NCI-H2196 treated with DMSO at 0.1 percent for 48 hours (cell line): Measurements from ENCODE around the gene ADGRB2.
A peak's percentile ranks its signal among the peaks of the same experiment; 100 is the strongest.
"Not testable (repeated sequence)": the region's sequence is repeated elsewhere in the genome, so short reads cannot be mapped to it uniquely, and the experiment has no call there.

ENCODE experiments used
- DNase-seq: peaks from one replicate; lab custom pipeline; 2025; ENCODE audit not compliant: unreplicated experiment; lab: John Stamatoyannopoulos, UW

ADGRB2 gene

DNA sequence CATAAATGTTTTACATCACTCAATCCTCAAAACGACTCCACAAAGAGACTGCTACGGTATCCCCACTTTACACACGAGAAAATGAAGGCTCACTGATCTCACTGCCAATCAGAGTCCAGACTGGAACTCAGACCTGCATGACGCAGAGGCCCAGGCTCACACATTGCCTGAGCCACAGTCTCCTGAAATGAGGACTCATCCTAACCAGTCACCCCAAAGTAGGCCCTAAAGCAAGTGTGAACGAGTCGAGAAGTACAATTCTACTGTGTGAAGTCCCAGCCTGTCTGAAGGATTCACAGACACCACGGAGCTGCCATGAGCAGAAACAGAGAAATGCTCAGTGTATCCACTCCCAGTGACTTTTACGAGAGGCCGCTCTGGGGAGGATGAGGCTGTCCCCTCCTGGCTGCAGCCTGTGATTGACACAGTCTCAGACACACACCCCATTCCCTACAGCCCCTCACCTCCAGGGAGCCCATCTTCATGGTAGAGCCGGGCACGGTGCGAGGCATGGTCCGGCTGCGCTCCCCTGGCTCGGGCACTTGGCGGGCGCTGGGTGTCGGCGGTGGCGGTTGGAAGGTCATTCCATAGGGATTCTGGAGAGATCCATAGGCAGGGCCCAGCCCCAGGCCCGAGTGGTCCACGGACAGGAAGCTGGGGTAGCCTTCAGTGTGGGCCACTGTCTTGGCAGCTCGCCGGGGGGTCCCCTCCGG lies 33.6 kb downstream of the ADGRB2 start:
- no peak for DNase-seq

DNA sequence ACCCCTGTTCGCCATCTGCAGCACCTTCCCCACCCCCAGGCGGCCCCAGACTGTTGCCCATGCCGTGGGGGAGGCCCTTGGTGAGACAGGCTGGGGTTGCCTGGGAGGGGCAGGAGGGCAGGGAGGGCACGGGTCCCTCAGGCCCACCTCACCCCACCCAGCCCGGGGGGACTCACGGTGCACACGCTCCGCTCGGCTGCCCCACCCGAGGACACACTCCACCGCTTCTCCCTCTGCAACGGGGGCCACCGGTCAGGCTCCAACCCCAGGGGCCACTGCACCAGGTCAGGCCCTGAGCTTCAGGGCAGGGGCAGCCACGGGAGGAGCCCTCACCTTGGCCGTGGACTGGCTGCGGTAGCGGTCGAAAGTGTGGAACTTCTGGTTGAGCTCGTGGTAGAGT lies 36.3 kb downstream of the ADGRB2 start:
- DNase-seq = no peak

DNA sequence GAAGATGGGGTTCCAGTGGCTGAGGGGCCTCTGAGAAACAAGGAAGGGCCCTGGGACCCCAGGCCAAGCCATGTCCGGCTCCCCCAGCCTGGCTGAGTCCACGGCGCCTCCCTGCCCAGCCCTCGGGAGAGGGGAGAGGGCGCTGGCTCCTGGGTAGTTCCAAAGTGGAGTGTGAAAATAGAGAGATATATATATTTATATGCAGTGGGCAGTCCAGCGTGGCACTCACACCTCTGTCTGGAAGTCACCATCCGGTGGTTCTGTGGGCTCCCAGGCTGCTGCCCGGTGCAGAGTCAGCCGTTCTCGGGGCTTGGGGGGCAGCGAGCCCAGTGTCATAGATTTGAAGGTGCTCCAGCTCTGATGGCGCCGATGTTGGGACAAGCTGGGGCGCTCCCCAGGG lies 36.9 kb downstream of the ADGRB2 start:
- no peak for DNase-seq

DNA sequence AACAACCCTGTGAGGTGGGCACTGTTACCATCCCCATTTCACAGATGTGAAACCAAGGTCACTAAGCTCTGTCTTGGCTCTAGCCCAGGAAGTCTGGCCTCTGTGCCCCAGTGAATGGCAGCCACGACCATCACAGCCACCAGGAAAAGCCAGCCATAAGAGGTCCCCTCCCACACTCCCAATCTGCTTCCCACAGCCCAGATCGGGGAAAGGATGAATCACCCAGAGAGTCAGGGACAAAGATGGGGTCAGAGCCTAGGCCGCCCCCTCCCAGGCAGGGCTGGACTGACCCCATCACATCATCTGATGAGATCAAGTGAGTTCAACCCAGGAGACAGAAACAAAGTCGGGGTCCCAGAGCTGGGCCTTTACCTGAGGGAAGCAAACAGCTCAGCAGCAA lies 37.4 kb downstream of the ADGRB2 start:
- DNase-seq = no peak

DNA sequence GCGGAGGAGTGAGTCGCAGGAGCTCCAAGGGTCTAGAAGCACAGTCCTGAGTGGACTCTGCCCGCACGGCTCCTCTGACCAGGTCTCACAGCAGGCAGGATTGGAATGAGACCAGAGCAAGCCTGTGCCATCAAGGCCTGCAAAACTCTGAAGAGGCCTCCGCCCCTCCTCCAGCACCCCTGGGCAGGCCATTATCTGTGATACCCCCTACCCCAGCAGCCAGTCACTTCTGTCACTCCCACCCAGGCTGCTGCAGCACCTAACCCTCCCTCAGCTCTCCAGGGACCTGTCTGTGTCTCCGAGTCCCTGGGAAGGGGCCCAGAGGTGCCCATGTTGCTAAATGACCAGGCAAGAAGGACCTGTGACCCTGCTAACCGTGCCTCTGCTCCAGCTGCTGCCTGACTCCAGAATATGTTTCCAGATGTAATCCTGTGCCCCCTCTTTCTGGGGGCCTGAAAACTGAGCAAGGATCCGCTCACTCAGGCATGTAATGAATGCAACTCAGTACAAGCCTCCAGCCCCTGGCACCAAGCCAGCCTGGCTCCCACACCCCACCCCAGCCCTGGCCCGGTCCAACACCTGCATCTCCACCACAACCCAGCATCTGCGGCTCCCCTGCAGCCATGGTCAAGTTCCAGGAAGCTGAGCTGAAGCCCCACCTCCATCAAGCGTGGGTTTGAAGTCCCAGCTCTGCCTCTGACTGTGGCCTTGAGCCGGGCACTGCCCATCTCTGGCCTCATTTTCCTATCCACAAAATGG lies 38.2 kb downstream of the ADGRB2 start:
- DNase-seq = peak; percentile 50

DNA sequence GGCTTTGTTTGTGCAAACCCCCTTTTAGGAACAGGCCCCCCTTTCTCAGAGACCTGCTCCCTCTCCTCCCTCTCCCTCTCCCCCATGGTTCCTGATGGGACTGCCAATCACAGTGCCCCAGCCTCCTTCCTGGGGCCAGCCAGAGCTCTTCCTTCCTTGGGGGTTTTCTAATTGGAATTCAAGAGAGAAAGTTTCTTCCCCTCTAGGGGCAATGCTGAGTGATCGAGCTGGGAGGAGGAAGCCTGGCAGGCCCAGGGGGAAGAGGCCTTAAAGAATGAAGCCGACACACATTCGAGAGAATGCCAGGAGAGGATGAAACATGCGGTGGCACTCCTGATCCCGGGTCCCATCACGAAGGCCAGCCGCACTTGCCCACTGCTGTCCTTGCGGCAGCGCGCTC lies 39.0 kb downstream of the ADGRB2 start:
- DNase-seq = no peak

DNA sequence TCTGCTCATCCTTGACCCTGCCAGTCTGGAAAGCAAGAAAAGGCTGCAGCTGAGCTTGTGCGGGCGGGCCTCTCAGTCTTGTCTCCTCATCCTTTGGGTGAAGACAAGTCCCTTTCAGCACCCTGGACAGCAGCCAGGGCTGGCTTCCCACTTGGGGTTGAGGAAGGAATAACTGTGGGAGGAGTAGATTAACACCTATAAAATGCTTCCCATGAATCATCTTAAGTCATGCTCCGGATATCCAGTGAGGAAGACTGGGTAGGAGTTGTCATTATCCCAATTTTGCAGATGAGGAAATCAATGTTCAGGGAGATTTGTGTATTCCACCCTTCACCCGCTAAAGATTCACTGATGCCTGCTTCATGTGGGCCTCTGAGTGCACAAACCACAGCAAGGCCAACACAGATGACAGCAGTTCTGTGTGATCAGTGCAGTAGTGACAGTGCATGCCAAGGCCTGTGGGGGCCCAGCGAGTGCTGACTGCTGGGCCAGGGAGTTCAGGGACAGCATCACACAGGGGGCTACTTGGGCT lies 40.2 kb downstream of the ADGRB2 start:
- no peak for DNase-seq

DNA sequence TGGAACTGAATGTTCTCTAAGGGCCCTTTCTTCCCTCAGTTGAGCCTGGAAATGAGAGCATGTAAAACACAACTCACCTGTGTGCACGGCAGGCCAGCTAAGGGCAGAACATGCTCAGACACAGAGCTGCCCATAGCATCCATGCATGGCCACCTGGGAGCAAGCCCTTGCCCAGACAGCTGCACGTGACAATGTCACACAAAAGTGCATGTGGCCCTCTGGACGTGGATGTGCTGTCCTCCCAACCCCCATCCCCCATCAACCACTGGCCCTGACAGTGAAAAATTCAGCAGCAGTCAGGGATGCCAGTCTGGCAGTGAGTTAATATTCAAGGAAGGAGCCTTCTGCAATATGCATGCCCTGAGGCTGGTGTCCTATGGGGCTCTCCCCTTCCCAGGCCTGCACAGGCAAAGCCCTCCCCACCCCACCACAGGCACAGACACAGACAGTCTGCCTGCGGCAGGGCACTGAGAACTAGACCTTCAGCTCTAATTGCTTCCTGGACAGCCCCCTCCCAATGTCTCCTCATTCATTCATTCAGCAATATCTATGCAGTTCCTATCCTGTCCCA lies 45.7 kb downstream of the ADGRB2 start:
- DNase-seq = no peak

DNA sequence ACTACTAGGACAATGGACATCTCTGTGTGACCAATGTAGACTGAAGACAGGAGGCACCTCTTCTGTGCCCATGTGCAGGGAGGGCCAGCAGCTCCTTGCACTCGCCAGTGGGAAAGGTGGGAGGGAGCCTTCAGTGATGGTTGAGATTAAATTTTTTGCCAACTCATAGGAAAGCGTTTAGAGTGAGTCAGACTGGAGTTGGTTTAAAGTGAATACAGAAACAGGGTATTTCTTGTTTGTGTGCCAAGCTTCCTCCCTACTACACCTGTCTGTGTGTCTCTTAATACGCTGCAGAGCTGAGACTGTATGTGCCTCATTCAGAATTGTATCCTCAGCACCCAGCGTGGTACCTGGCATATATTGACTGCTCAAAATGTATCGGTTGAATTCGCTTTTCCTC lies 46.8 kb downstream of the ADGRB2 start:
- DNase-seq = no peak

DNA sequence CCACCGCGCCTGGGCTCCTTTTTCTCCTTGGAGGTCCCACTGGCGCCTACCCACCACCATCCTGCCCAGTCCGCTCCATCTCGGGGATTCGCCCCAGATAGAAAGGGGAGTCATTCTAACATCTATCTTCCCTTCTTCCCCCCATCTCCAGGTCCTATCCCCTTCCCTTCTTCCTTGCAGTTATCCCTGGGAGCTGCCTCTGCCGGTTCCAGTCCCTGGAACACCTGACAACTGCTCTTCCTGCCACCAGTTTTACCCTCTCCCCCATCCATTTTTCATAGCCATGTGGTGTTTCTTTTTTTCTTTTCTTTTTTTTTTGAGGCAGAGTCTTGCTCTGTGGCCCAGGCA lies 48.3 kb downstream of the ADGRB2 start:
- no peak for DNase-seq

DNA sequence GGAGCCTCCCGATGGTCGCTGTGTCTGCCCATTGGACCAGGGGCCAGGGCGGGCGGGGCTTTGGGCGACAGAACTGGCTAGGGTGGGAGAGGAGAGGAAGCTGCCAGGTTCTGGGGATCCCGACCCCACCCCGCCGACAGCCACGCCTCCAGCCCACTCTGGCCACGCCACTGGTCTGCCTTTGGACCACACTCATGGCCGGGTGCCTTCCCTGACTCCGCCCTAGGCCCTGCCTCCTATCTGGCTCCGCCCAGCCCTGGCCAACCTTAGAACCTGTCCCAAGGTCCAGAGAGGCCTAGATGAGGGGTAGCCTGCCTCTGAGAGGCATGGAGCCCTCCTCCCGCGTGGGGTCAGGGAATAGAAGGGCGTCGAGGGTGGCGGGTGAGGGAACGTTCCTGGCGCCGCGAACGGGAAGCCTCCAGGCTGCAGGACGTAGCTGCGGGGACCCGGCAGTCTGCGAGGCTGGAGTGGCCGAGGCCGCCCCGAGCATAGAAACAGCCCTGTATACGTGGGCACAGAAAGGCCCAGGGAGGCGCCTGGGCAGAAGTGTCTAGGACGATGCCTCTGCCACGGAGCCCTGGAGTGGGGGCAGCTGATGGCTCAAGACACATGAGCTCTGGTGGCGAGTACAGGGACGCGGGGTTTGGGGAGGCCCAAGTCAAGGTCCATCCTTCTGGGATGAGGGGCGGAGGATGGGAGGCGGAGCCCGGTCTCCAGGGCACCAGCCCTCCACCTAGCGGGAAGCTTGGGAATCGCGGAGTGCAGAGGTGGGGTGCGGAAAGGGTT lies 48.9 kb downstream of the ADGRB2 start:
- no peak for DNase-seq

DNA sequence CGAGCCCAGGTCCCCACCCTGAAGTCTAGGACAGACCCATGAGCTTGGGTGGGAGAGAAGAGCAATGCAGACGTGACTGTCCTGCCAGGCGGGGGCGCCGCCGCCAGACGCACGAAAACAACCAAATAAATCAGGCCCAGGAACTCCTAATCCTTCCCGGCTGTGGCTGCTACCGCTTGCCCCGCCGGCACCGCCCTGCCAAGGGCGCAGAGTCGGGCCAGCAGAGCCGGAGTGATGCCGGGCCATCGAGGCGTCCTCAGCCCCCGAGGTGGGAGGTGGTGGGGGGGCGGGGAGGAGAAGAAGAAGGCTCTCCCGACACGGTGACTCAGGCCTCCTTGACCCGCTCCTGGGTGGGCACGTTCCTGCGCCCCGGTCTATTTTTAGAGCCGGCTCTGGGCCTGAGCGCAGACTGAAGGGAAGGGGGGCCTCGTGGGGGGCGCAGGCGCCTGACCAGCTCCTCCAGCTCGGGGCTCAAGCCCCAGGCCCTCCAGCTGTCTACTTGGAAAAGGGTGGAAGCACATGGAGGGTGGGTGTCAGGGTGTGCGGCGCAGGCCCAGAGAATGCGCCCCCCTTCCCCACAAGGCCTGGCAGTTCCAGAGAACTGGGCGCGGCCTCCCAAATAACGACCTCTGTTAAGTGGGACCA lies 49.6 kb downstream of the ADGRB2 start:
- no peak for DNase-seq

DNA sequence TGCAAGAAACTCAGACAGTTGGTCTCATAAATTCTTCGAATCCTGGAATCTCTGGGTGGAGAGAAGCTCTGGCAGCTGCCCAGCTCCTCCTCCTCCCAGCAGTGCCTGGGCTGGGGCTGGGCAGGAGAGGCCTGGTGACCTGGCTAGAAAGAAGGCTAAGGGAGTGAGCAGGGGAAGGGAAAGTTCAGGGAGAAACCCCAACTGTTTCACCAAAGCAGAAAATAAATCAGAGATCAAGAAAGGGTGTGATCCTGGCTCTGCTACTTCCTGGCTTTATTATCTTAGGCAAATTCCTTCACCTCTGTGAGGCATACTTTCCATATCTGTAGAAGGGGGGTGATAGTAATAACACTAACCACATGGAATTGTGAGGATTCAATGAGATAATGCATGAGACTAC lies 51.5 kb downstream of the ADGRB2 start:
- DNase-seq = no peak

DNA sequence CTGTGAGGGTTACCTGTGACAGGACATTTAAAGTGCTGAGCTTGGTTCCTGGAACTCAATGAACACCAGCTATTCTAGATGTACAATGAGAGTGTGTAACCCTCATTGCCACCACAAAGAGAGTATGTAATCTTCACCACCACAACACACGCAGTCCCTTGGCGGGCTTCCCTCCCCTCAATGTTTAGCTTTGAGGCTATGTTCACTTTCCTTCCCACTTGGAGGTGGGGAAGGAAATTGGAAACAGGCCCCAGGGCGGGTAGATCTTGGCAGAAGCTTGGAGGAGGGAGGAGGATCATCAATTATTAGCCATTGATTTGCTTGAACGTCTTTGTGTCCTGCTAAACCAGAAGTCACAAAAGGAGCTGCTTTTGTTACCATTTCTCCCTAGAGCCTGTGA lies 52.1 kb downstream of the ADGRB2 start:
- no peak for DNase-seq

DNA sequence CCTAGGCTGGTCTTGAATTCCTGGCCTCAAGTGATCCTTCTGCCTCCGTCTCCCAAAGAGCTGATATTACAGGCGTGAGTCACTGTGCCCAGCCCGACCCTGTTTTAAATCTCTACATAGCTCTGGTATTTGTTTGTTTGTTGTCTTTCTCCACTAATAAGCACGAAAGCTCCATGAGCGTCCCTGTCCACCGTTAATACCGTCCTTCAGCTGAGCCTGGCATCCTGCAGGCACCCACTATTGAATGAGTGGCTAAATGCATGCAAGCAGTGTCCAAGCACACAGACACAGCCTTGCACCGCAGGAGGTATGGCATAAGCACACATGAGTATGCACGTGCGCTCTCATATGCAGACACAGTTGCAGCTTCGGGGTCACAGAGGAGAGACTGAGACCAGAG lies 55.8 kb downstream of the ADGRB2 start:
- DNase-seq = no peak

DNA sequence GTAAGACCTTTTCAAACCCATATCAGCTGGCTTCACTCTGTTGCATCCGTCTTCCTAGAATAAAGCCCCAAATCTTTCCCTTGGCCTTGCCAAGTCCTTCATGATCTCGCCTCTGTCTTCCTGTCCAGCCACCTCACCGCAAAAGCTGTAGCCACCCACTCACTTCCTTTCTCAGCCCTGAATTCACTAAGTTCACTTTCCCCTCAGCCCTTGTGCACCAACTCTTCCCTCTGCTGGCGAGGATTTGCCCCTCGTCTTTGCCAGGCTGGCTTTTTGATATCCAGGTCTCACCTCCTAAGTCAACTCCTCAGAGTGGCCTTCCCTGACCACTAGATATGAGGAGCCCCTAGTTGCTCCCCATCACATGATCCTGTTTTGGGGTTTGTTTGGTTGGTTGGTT lies 56.4 kb downstream of the ADGRB2 start:
- DNase-seq = no peak

DNA sequence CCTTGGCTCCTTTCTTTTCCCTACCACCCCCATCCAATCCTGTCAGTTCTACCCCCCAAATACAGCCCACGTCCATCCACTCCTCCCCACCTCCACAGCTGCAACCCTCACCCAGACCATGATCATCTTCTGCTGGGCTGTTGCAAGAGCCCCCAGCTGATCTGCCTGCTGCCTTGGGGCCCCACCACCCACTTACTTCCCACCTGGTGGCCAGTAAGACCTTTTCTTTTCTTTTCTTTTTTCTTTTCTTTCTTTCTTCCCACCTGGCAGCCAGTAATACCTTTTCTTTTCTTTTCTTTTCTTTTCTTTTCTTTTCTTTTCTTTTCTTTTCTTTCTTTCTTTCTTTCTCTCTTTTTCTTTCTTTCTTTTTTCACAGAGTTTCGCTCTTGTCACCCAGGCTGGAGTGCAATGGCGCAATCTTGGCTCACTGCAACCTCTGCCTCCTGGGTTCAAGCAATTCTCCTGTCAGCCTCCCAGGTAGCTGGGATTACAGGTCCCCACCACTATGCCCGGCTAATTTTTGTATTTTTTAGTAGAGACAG lies 57.0 kb downstream of the ADGRB2 start:
- not testable (repeated sequence) for DNase-seq

DNA sequence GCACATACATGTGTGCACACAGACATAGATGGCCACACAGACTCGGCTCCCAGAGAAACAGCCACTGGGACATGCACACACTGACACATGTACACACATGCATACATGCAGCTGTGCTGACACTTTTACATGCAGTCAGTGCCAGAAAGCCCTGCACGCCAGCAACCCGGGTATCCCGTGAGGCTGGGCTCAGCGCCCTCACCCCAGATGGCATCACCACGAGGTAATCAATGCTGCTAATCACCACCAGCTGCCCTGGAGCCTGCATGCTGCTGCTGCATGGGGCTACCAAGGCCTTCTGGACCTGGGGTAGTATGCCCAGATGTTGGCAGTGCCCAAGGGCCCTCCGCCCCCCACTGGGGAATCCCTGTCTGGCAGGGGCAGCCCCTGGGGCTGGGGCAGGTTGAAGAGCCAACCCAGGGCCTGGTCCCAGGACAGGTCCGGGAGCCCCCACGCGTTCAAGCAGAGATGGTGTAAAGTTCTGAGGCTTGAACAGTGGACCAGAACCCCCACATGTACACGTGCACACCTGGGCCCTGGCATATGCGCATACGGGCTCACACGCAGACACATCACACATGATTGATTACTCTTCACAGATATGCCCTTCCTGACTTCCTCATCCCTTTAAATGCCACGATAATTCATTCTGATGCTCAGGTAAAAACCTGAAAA lies 57.6 kb downstream of the ADGRB2 start:
- no peak for DNase-seq

DNA sequence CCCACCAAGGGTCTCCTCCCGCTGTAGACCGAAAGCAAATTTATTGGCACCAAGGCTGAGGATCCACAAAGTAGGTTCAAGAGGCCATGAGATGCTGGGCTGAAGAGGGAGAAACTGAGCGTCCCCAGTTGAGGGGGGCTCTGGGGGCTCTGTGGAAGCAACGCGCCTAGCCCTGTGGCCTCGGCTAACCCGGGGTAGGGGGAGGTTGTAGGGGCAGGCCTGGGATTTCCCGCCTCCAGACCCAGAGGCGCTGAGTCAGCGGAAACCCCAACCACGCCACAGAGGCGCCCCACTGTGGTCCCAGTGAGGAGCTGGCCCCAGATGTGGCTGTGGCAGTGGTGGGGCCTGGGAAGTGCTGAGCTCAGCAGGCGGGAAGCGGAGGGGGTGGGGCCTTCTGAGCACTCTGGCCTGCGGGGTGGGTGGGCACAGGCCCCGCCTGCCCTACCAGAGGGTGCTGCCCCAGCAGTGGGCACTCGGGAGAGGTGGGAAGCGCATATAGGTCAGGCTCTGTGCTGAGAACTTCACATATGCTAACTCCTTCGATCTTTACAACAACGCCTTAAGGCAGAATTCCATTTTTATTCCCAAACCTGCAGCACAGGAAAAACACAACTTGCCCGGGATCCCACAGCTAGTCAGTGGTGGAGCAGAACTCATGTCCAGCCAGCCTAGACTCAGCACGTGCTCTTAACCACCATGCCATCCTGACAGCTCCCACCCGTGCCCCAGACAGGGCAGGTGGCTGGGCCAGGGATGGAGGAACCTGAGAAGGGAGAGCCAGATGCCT lies 58.9 kb downstream of the ADGRB2 start:
- DNase-seq = no peak
